Keratinocyte (primary cell): ENCODE data around the gene OR56B4. TPM values are rescaled to one million over a fixed set of nuclear protein-coding genes. Genes with fewer than 3 reads are reported as not detected.

Source experiments
- DNase-seq: peaks from one replicate; pipeline ENCODE4 v3.0.0-alpha.2; 2011; ENCODE audit warnings: low read depth, missing footprints, low spot score
- FAIRE-seq: peaks from 2 replicates; lab custom pipeline; 2011; peaks lifted over from hg19 to GRCh38; lab: Jason Lieb, UNC
- H2AFZ ChIP-seq: 2 replicates; pipeline ENCODE4 v1.6.0; 2012; ENCODE audit warnings: low read length, control low read depth, inconsistent platforms; ENCODE audit not compliant: control insufficient read depth
- H3K27ac ChIP-seq: 2 replicates; pipeline ENCODE4 v1.5.1; 2011; ENCODE audit warnings: low read length; ENCODE audit not compliant: control insufficient read depth, insufficient read depth
- H3K27me3 ChIP-seq: 3 replicates; pipeline ENCODE4 v1.6.0; 2011; ENCODE audit warnings: low read length; ENCODE audit not compliant: control insufficient read depth, insufficient read depth; ENCODE audit errors: extremely low read depth
- H3K36me3 ChIP-seq, 2 experiments: 2 replicates in 1 of 2; 3 replicates in 1 of 2; pipeline ENCODE4 v1.5.1; 2011; ENCODE audit warnings: low read length in 2 of 2, mild to moderate bottlenecking in 1 of 2; ENCODE audit not compliant: control insufficient read depth in 2 of 2, insufficient read depth in 2 of 2; ENCODE audit errors: extremely low read depth in 1 of 2
- H3K4me1 ChIP-seq: 3 replicates; pipeline ENCODE4 v1.5.1; 2011; ENCODE audit warnings: low read length; ENCODE audit not compliant: control insufficient read depth, insufficient read depth; ENCODE audit errors: extremely low read depth
- H3K4me2 ChIP-seq: 3 replicates; pipeline ENCODE4 v1.6.0; 2011; ENCODE audit warnings: low read depth, low read length; ENCODE audit not compliant: control insufficient read depth, insufficient read depth; ENCODE audit errors: extremely low read depth
- H3K4me3 ChIP-seq, 3 experiments: fragments of 200-600 bp in 1 of 3; sonication (generic) in 1 of 3; 2 replicates in 2 of 3; 3 replicates in 1 of 3; pipeline ENCODE4 v1.5.1; 2011 to 2016; ENCODE audit warnings: low read length in 3 of 3, mild to moderate bottlenecking in 3 of 3, control low read depth in 2 of 3, inconsistent platforms in 1 of 3, low read depth in 1 of 3, mixed read lengths in 1 of 3, mixed run types in 1 of 3, moderate library complexity in 1 of 3; ENCODE audit not compliant: control insufficient read depth in 2 of 3, insufficient read depth in 2 of 3; ENCODE audit errors: extremely low read depth in 1 of 3
- H3K79me2 ChIP-seq: 2 replicates; pipeline ENCODE4 v1.6.0; 2012; ENCODE audit warnings: low read length; ENCODE audit not compliant: control insufficient read depth, insufficient read depth
- H3K9ac ChIP-seq: 3 replicates; pipeline ENCODE4 v1.6.0; 2011; ENCODE audit warnings: low read length; ENCODE audit not compliant: control insufficient read depth, insufficient read depth; ENCODE audit errors: extremely low read depth
- H3K9me1 ChIP-seq: 3 replicates; pipeline ENCODE4 v1.6.0; 2011; ENCODE audit warnings: low read length; ENCODE audit not compliant: control insufficient read depth, insufficient read depth; ENCODE audit errors: extremely low read depth
- H3K9me3 ChIP-seq: 2 replicates; pipeline ENCODE4 v1.5.1; 2012; ENCODE audit warnings: low read depth, low read length; ENCODE audit not compliant: control insufficient read depth
- H4K20me1 ChIP-seq: 3 replicates; pipeline ENCODE4 v1.6.0; 2011; ENCODE audit warnings: low read length; ENCODE audit not compliant: control insufficient read depth, insufficient read depth; ENCODE audit errors: extremely low read depth
- CTCF ChIP-seq, 3 experiments: IDR thresholded peaks in 1 of 3; conservative IDR thresholded peaks in 1 of 3; optimal IDR thresholded peaks in 1 of 3; 2 replicates in 2 of 3; 3 replicates in 1 of 3; pipeline versions ENCODE3 to v1.5.1; 2011; ENCODE audit warnings: low read length in 3 of 3, mild to moderate bottlenecking in 3 of 3, moderate library complexity in 2 of 3, control low read depth in 1 of 3, inconsistent platforms in 1 of 3; ENCODE audit not compliant: insufficient read depth in 2 of 3; ENCODE audit errors: extremely low read depth in 1 of 3
- EZH2 ChIP-seq: IDR thresholded peaks from one replicate; pipeline ENCODE4 v1.6.1; 2012; ENCODE audit warnings: inconsistent platforms, mild to moderate bottlenecking, low read length, moderate library complexity
- dilution Hi-C: fragments of 300-500 bp; cut with MboI; formaldehyde crosslinking; loops from one replicate; pipeline ENCODE4 v1.7.0; 2020; ENCODE audit warnings: low sequenced_read_pairs; ENCODE audit not compliant: extremely low pct_ligation_motif_present
- polyA plus RNA-seq, 5 experiments: library from polyadenylated mRNA; depleted of rRNA in 3 of 5; stranded (reverse) in 3 of 5; stranded (forward) in 1 of 5; unstranded in 1 of 5; fragments of >200 nt; gene quantifications; 1 replicate in 1 of 5; 2 replicates in 3 of 5; 3 replicates in 1 of 5; pipeline versions ENCODE4 v1.2.1 to v1.2.3, GENCODE V29; 2011 to 2012; ENCODE audit warnings: missing spikeins in 2 of 5, low read depth in 1 of 5, low replicate concordance in 1 of 5

Gene OR56B4
- polyA plus RNA-seq, 1 donor (not counting 4 experiments of a cell fraction or from before 2014, with no cell fraction given), result not detected

GRCh38 chr11:6116638-6117037 is 9.2 kb downstream of the OR56B4 start:
- dilution Hi-C loops, result no loop called here
- Histone ChIP-seq H3K4me2 (no peak overlapping the region), H3K36me3 (no peaks in the 10 kb centered on the region), H3K9ac (no peak overlapping the region), H3K4me3 (no peak overlapping the region), H3K9me3 (no peaks in the 10 kb centered on the region), H3K79me2 (no peaks in the 10 kb centered on the region), H3K9me1 (no peaks in the 10 kb centered on the region), H3K27ac (no peak overlapping the region), H3K27me3 (no peaks in the 10 kb centered on the region), H2AFZ (no peak overlapping the region), H3K4me1 (no peaks in the 10 kb centered on the region), H4K20me1 (no peaks in the 10 kb centered on the region)
- FAIRE-seq, result no peak
- DNase-seq, result no peak
- TF ChIP-seq CTCF (optimal IDR thresholded peaks at IDR 0.05 in 1 of 3, IDR thresholded peaks at IDR 0.05 in 1 of 3, conservative IDR thresholded peaks at IDR 0.05 in 1 of 3; ENCODE audit: extremely low read depth in 1 of 3, insufficient read depth in 2 of 3, low read length in 3 of 3) (no peak), EZH2 (no peak)

- Histone ChIP-seq H3K4me2 (no peak overlapping the region), H3K27me3 (no peaks in the 10 kb centered on the region), H3K4me3 (no peak overlapping the region), H3K36me3 (no peaks in the 10 kb centered on the region), H3K9me1 (no peaks in the 10 kb centered on the region), H2AFZ (no peak overlapping the region), H4K20me1 (no peaks in the 10 kb centered on the region), H3K79me2 (no peaks in the 10 kb centered on the region), H3K4me1 (no peaks in the 10 kb centered on the region), H3K27ac (no peak overlapping the region), H3K9ac (no peak overlapping the region), H3K9me3 (no peaks in the 10 kb centered on the region)
- dilution Hi-C loops, result no loop called here
- FAIRE-seq, result no peak
- TF ChIP-seq CTCF (optimal IDR thresholded peaks at IDR 0.05 in 1 of 3, IDR thresholded peaks at IDR 0.05 in 1 of 3, conservative IDR thresholded peaks at IDR 0.05 in 1 of 3; ENCODE audit: extremely low read depth in 1 of 3, insufficient read depth in 2 of 3, low read length in 3 of 3) (no peak), EZH2 (no peak)
- DNase-seq, result no peak
Measured at GRCh38 chr11:6124245-6124644, 16.8 kb downstream of the OR56B4 start.
